GM18499 (cell line): ENCODE measurements around the gene ZNF823.

Experiments used
- ATAC-seq: cut with Tn5 transposase; IDR thresholded peaks from one replicate; pipeline ENCODE4 v1.9.1; 2021; ENCODE audit warnings: moderate number of reproducible peaks; ENCODE audit not compliant: insufficient read depth, unreplicated experiment

Gene ZNF823

DNA sequence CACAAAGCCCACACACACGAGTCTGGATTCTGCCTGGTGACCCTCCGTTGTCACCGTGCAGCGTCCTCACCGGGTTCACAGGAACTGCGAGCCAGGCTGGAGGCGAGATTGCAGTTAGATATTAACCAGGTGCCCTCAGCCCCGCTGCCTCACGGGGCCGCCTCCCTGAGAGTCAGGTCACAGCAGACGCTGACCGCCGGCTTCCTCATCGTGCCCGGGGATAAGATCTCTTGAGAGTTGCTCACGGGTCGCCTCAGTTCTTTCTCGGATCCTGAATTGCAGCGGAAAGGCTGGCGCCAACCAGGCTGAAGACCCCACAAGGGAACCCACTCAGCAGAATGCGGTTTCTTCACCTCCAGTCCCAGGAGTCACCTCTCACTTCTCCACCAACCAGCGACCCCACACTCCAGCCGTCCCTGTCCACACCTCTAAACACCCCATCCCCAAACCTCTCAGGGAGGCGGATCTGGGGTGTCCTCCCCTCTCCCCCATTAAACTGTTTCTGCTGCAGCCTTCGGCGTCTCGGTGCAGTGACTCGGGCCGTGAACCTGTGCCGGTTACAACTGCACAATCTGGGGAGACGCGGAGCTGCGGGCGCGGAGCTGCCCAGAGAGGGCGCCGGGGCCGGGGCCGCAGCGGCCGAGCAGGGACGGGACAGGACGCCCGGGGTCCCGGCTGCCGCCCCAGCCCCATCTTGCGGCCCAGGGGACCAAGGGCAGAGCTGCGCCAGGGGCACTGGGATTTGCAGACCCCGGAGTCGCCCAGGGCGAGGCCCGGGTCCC lies 591 bp downstream of the ZNF823 start:
- ATAC-seq: no peak

DNA sequence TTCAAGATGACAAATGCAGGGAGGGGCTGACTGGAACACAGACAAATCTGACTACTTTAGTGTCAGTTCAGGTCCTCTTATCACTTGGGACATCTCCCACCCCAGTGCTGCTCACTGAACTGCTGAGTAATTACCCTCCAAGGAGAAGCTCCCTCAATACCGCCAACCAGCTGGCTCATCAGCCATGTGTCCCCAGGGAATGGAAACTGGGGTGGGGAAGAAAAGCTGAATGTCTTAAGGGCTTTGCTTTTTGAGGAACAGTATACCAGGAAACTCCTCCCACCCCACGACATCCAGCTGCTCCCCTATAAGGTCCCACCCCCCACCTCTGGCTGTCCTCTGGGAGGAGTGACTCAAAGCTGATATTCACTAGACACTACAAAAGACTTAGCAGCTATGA lies 2.0 kb downstream of the ZNF823 start:
- no peak for ATAC-seq

DNA sequence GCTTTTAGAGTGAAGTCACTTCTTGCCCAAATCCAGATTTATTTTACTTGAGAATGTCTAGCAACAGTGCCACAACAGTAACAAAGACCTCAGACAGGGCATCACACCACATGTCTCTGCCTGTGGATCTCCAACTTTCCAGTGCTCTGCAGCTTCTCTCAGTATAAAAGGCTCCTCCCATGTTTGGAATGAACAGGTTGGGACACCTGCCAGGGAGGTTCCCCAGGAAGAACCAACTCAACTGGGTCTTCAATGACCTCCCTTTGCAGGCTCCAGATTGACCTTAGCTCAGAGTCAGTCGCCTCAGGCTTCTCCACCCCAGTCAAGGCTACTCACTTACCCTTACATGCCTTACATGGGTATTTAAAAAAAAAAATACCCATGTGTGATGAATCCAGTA lies 3.4 kb downstream of the ZNF823 start:
- no peak for ATAC-seq

DNA sequence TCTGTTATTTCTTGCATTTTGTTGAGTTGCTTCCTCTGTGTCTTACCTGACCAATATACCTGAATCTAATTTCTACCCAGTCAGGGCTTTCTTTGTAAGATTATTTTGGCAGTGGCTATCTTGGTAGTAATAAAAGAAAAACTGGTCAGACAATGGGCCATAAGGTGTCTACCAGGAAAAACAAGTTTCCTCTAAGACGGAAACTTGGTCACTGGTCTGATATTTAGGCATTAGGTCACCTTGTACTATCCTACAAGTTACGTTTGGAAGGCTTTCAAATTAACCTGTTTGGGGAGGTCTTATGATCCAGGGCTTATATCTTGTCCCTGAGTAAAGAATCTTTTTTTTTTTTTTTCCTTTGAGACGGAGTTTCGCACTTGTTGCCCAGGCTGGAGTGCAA lies 9.2 kb downstream of the ZNF823 start:
- ATAC-seq: no peak

DNA sequence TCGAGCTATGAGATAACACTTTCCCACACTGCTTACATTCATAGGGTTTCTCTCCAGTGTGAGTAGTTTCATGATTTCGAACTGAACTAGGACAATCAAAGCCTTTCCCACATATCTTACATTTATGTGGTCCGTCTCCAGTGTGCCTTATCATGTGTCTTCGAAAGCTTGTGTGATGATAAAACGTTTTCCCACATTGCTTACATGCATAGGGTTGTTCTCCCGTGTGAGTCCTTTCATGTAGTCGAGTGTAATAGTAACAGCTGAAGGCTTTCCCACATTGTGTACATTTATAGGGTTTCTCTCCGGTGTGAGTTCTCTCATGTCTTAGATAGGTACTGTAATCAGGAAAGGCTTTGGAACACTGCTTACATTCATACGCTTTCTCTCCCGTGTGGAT lies 16.3 kb downstream of the ZNF823 start:
- no peak for ATAC-seq

DNA sequence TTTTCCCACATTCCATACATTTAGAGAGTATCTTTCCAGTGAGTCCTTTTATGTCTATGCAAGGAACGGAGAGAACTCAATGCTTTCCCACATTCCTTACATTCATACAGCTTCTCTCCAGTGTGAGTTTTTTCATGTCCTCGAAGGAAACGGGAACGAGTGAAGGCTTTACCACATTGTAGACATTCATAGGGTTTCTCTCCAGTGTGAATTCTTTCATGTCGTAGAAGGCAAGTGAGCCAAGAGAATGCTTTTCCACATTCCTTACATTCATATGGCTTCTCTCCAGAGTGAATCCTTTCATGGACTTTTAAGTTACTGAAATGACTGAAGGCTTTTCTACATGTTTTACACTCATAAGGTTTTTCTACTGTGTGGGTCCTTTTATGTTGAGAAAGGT lies 17.1 kb downstream of the ZNF823 start:
- ATAC-seq: no peak

DNA sequence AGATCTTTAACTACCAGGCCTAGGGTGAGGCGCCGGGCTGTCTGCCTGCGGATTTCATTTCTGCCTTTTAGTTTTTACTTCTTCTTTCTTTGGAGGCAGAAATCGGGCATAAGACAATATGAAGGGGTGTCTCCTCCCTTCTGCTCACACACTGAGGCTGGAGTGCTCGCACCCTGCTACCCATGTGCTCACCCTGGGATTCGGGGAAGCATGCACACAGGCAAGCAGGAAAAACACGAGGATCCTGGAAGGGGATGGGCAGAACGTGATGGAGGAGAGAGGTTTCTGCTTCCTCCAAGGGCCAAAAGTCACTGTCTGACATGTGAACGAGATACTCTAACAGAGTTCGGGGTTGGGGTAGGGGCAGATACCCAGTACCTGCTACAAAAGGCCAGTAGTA lies 28.4 kb downstream of the ZNF823 start:
- no peak for ATAC-seq

DNA sequence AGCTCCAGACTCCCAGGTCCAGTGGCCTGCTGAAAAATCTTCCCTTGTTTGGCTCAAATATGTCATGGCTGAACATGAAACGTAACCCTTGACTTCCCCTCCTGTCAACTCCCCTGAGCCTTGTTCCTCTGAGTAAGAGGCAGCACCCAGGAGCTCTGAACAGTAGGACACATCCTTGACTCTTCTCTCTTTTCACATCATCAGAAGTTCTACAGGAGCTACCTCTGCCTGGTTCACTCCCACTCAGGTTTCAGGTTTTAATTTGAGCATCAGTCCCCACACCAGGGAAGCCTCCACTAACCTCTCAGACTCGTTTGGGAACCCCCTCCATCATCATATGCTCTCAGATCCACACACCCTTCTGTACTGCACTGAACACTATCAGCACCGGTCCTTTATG lies 30.3 kb downstream of the ZNF823 start:
- ATAC-seq: no peak

DNA sequence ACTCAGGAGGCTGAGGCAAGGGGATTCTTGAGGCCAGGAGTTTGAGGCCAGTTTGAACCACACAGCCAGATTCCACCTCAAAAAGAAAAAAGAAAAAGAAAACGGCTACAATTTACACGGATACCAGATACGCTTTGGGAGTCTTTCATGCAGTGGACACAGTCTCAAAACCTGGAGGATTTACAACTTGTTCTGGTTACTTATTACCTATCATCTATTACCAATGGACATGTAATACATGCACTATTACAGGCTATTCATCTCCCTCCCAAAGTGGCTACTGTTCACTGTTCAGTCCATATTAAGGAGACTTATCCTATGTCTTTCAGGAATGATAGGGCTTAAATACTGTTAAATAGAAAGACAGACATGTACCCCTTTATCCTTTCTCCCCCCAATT lies 33.3 kb downstream of the ZNF823 start:
- no peak for ATAC-seq

DNA sequence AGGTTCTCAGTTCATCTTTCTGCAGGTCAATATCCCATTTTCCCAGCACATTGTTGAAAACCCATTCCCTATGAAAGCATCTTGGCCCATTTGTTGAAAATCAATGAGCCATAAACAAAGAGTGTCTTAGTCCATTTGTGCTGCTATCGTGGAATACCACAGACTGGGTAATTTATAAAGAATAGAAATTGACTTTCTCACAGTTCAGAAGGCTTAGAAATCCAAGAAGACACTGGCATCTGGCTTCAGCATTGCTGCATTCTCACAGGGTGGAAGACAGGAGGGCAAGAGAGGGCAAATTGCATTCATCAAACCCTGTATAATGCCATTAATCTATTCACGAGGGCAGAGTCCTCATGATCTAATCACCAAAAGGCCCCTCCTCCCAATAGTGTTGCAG lies 34.1 kb downstream of the ZNF823 start:
- no peak for ATAC-seq

DNA sequence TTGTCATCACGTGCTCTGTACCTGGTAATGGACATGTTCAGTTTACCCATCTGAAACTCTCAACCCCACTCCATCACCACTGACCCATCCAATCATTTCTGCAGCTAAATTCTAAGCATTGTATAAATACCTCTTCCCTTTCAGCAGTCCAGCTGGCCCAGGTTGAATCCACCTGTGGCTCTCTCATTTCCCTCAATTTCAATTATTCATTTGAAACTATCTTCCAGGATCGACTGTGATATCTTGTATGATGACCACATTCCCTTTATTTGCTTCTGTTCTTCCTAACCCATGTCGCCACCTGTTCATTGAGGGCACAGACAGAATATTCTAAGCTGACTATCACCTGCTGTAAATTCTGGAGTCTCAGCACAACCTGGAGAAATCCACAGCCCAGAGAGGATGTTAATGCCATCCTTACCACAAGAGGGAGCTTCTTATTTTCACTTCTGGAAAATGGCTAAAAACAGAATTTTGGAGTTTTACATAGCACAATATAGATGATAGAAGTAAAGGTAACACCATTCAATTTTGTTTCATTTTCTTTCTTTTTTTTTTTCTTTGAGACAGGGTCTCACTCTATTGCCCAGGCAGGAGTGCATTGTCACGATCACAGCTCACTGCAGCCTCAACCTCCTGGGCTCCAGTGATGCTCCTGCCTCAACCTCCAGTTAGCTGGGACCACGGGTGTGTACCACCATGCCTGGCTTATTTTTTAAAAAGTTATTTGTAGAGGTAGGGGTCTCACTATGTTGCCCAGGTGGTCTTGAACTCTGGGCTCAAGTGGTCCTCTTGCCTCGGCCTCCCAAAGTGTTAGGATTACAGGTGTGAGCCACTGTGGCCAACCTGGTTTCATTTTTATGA lies 38.6 kb downstream of the ZNF823 start:
- no peak for ATAC-seq

DNA sequence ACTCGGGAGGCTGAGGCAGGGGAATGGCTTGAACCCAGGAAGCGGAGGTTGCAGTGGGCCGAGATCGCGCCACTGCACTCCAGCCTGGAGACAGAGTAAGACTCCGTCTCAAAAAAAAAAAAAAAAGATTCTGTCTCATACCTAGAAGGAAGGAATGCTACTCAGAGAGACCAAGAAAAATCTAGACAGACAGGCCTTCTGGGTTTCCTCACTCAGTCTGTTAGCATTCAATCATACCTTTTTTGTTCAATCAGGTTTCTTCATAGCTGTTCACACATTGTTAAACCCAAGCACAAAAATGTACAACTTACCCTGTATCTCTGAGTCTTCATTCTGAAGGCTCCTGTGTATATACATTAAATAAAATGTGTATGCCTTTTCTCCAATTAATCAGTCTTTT lies 40.5 kb downstream of the ZNF823 start:
- ATAC-seq: no peak

DNA sequence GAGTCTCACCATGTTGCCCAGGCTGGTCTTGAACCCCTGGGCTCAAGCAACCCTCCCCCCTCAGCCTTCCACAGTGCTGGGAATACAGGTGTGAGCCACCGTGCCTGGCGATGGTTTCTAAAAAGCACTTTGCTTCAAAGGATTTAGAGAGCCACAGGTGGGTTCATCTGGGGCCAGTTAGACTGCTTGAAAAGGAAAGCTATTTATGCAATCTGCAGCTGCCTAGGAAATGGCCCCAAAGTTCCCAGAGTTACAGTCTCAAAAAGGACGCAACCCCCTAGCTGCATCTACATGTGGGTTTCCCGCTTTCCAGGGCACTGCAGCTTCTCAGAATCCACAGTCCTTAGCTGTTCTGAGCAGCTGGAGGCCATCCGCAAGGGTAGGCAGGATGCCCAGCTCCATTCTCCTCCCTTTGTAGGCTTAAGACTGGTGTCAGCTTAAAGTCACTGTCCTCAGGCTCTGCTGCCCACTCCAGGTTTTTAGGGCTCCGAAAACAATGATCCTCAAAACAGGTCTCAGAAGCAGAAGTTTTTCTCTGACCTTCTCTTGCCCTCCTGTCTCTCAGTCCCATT lies 41.4 kb downstream of the ZNF823 start:
- no peak for ATAC-seq

DNA sequence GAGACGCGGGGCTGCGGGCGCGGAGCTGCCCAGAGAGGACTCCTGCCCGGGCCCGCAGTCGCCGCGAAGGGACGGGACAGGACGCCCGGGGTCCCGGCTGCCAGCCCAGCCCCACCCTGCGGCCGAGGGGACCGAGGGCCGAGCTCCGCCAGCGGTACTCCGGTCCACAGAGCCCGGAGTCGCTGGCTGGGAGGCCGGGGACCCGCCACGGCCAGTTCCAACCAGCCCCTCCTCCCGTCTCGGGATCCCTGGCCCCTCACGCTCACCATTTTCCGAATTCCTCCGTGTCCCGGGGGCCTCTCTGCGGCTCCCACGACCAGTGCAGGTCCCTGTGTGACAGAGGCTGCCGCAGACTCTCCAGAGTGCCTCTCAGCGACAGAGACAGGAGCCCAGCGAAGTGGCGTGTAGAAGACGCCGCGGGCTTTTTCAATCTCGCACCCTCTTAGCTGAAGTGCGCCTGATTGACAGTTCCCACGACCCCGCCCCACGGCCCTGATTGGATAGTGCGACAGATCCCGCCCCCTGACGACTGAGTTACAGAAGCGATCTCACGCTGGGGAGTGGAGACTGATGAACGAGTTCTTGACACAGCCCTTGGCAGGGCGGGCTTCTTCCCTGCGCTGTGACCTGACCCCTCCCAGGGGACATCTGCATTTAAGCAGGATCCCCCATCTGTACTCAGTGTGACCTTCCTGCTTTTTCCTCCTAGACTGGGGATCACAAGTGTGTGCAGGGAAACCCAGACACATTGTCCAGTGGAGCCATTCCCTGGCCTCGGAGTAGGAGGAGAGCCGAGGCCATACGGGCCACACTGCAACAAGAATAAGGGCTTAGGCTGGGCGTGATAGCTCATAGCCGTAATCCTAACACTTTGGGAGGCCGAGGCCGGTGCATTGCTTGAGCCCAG lies 44.0 kb downstream of the ZNF823 start:
- no peak for ATAC-seq

DNA sequence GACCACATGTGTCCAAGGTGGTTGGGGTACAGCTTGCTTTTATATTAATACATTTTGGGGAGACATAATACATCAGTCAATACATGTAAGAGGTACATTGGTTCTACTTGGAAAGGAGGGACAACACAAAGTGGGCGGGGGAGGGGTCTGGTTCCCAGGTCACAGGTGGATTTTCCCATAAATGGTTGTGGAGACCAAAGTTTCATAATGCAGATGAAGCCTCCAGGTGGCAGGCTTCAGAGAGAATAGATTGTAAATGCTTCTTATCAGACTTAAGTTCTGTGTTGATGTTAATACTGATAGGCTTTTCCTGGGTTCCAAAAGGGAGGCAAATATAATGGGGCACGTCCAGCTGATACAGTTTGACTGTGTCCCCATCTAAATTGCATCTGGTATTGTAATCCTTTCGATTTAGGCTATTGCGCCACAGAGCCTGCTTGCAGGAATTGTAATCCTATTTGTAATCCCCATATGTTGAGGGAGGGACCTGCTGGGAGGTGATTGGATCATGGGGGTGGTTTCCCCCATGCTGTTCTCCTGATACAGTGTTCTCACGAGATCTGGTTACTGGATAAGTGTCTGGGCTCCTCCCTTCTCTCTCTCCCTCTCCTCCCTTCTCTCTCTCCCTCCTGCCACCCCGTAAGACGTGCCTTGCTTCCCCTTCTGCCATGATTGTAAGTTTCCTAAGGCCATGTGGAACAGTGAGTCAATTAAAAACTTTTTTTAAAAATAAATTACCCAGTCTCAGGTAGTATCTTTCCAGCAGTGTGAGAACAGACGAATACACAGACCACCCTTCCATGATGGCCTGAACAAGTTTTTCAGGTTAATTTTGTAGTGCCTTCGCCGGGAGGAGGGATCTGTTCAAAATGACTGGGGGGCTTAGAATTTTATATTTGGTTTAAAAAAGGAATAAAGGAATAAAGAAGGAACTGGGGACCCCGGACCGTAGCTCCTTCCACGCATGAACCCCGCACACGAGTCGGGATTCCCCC lies 44.9 kb downstream of the ZNF823 start:
- no peak for ATAC-seq

DNA sequence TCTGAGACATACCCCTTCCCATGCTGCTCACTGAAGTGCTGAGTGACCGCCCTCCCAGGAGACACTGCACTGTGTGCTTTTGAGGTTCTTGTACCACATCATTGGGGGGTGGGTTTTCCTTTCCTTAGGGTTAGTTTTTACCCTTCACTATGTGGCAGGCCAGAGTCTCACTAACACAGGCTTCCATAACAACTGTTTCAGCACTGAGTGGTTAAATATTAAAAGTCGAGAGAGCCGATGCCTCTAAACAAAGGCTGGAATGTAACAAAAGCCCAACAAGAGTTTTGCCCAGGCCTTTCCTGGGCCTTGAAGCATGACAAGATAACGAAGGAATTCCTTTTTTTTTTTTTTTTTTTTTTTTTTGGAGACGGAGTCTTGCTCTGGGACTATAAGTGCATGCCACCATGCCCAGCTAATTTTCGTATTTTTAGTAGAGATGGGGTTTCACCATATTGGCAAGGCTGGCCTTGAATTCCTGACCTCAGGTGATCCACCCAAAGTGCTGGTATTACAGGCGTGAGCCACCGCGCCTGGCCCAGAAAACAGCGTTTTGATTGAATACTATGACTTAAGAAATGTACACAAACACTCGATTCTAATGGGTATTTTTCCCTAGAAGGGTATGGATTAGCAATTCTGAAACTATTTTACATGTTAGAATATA lies 46.5 kb downstream of the ZNF823 start:
- ATAC-seq: no peak

DNA sequence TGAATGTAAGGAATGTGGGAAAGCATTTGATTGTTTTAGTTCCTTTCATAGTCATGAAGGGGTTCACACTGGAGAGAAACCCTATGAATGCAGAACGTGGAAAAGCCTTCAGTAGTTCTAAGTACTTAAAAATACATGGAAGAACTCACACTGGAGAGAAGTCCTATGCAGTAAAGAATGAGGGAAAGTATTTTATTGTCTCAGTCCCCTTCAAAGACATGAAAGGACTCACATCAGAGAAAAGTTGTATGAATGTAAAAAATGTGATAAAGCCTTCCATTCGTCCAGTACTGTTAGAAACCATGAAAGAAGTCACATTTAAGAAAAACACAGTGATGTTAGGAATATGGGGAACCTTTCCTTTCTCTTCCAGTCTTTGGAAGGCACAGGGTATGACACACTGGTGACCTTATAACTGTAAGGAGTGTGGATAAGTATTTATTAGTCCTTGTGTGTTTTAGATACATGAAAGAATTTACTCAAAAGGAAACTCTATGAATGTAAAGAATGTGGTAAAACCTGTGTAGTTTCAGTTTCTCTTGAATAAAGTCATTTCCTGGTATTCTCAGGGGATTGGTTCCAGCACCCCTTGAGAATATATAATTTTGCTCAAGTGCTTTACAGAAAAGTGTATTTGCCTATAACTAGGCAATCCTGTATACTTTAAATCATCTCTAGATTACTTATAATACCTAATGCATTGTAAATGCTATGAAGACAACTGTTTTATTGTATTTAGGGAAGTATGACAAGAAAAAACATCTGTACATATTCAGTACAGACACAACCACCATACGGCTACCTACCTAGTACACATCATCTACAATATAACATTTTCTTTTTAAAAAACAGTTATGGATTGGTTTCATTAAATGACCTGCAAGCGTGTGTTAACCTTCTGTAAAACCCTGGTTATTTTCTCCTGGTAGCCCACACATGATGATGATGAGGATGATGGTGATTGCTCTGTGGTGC lies 52.8 kb downstream of the ZNF823 start:
- ATAC-seq: no peak
